22Rv1 (cell line): ENCODE results near the gene CFDP1.

Source experiments
- ZFX ChIP-seq: fragments of 450-650 bp; IDR thresholded peaks from 2 replicates; pipeline ENCODE4 v1.6.1; 2017; ENCODE audit warnings: antibody characterized with exemption, borderline replicate concordance
- TF ChIP-seq, protein P1 (sequence below): fragments of 450-650 bp; IDR thresholded peaks from 2 replicates; pipeline ENCODE4 v1.5.1; 2017; ENCODE audit warnings: mild to moderate bottlenecking

DNA sequence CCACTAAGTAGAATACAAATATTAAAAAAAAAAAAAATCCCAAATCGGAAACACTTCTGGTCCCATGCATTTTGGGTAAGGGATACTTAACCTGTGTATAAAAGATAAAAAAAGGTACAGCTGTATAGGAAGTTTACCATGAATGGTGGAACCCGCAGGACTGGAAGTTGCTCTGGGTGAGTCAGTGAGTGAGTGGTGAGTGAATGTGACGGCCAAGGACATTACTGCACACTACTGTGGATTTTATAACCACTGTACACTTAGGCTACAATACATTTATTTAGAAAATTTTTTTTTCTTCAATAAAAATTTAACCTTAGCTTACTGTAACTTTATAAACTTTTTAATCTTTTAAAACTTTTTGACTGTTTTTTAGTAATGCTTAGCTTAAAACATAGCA is 110.6 kb downstream of the CFDP1 start:
- TF ChIP-seq, protein P1, sequence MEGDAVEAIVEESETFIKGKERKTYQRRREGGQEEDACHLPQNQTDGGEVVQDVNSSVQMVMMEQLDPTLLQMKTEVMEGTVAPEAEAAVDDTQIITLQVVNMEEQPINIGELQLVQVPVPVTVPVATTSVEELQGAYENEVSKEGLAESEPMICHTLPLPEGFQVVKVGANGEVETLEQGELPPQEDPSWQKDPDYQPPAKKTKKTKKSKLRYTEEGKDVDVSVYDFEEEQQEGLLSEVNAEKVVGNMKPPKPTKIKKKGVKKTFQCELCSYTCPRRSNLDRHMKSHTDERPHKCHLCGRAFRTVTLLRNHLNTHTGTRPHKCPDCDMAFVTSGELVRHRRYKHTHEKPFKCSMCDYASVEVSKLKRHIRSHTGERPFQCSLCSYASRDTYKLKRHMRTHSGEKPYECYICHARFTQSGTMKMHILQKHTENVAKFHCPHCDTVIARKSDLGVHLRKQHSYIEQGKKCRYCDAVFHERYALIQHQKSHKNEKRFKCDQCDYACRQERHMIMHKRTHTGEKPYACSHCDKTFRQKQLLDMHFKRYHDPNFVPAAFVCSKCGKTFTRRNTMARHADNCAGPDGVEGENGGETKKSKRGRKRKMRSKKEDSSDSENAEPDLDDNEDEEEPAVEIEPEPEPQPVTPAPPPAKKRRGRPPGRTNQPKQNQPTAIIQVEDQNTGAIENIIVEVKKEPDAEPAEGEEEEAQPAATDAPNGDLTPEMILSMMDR = no peak
- no peak for TF ChIP-seq ZFX
